Ureter (tissue), 1 donor: Measurements from ENCODE around the gene TLR6. TPM values are rescaled to one million over a fixed set of nuclear protein-coding genes. Genes with fewer than 3 reads are reported as not detected.
"Not testable (repeated sequence)": the region's sequence is repeated elsewhere in the genome, so short reads cannot be mapped to it uniquely, and the experiment has no call there.

Experiments used
- DNase-seq: peaks from one replicate; pipeline ENCODE4 v3.0.0-alpha.2; 2020; ENCODE audit warnings: low spot score
- total RNA-seq: library from RNA; stranded (reverse); gene quantifications from one replicate; pipeline ENCODE4 v1.2.4, GENCODE V29; 2023
- donor health status: DM: yes; HTN: yes; CAD: no.

TLR6 gene
- total RNA-seq, 1 donor from 2014 or later: 3.0 TPM

DNA sequence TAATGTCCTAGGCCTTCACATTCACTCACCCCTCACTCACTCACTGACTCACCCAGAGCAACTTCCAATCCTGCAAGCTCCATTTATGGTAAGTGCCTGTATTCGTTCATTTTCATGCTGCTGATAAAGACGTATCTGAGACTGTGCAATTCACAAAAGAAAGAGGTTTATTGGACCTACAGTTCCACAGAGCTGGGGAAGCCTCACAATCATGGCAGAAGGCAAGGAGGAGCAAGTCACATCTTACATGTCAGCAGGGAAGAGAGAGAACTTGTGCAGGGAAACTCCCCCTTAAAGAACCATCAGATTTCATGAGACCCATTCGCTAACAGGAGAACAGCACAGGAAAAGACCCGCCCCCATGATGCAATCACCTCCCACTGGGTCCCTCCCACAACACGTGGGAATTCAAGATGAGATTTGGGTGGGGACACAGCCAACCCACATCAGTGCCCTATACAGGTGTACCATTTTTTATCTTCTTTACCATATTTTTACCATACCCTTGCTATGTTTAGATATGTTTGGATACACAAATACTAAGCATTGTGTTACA lies 33.8 kb downstream of the TLR6 start:
- DNase-seq: no peak

- DNase-seq: no peak
These were observed 34.9 kb downstream of the TLR6 start for GRCh38 chr4:38821739-38822138.

DNA sequence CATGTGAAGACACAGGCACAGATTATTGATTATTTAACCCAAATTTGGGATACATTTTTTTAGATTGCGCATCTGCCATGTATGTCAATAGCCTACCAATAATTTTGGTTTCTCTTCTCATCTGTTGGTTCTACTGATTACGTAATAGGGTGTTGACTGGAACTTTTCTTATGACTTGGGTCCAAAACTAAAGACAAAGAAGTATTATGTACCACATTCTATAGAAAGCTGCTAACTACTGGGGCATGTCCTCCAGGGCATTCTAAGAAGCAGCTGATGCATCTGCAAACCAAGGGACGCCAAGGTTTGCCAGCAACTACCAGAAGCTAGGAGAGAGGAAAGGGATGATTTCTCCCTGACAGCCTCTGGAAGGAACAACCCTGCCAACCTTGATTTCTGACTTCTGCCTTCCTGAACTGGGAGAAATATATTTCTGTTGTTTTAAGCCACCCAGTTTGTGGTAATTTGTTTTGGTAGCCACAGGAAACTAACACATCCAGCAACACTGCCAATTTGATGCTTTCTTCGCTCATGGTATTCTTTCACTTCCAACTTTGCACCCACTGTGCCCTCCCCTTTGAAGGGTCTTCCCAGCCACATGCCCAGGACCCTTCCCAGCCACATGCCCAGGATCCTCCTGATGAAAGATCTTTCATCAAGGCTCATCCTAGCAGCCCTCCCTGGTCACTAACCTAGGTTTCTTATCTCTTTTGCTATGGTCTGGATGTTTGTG lies 36.1 kb downstream of the TLR6 start:
- DNase-seq: no peak

DNA sequence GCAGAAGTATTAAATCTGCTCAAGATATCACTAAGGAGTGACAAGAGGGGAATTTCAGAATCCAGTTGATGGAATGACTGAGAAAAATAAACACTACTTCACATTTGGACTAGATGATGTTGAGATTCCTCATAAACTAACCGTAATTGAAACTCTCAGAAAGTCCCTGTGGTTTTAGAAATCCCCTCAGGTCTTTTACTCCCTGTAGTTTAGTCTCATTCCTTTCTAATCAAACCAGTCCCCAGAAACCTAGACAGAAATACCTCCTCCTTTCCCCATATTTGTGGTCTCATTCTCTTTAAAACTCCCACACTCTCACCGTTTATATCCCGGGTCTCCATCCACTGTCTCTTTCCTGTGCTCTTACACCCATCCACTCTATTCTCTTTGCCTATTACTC lies 37.0 kb downstream of the TLR6 start:
- no peak for DNase-seq

- DNase-seq: no peak
These were observed 38.1 kb downstream of the TLR6 start for GRCh38 chr4:38818441-38818976.

- DNase-seq: no peak
These were observed 40.5 kb downstream of the TLR6 start for GRCh38 chr4:38815885-38816782.

DNA sequence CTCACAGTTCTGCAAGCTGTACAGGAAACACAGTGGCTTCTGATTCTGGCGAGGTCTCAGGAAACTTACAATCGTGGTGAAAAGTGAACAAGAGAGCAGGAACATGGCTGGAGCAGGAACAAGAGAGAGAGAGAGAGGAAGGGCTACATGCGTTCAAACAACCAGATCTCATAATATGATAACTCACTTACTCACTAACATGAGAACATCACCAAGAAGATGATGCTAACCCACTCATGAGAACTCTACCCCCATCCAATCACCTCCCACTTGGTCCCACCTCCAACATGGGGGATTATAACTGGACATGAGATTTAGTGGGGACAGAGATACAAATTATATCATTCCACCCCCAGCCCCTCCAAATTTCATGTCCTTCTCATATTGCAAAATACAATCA lies 42.2 kb downstream of the TLR6 start:
- DNase-seq: no peak

DNA sequence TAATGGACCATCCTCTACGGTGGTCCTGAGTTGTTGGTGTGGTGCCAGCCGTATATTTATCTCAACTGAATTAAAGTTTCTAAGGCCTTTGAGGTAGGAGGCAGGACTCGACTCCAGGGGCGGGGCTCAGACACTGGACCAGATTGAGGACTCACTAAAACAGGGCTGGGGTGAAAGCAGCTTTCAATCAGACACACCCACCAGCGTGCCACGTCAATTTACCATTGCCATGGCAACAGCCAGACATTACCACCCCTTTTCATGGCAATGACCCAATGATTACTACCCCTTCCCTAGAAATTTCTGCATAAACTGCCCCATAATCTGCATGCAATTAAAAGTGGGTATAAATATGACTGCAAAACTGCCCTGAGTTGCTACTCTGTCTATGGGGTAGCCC lies 45.3 kb downstream of the TLR6 start:
- no peak for DNase-seq

DNA sequence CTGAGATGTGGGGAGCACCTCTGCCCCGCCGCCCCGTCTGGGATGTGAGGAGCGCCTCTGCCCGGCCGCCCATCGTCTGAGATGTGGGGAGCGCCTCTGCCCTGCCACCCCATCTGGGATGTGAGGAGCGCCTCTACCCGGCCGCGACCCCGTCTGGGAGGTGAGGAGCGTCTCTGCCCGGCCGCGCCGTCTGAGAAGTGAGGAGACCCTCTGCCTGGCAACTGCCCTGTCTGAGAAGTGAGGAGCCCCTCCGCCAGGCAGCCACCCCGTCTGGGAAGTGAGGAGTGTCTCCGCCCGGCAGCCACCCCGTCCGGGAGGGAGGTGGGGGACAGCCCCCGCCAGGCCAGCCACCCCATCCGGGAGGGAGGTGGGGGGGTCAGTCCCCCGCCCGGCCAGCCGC lies 49.2 kb downstream of the TLR6 start:
- not testable (repeated sequence) for DNase-seq

GRCh38 chr4:38806251-38806650 lies 50.4 kb downstream of the TLR6 start:
- not testable (repeated sequence) for DNase-seq

DNA sequence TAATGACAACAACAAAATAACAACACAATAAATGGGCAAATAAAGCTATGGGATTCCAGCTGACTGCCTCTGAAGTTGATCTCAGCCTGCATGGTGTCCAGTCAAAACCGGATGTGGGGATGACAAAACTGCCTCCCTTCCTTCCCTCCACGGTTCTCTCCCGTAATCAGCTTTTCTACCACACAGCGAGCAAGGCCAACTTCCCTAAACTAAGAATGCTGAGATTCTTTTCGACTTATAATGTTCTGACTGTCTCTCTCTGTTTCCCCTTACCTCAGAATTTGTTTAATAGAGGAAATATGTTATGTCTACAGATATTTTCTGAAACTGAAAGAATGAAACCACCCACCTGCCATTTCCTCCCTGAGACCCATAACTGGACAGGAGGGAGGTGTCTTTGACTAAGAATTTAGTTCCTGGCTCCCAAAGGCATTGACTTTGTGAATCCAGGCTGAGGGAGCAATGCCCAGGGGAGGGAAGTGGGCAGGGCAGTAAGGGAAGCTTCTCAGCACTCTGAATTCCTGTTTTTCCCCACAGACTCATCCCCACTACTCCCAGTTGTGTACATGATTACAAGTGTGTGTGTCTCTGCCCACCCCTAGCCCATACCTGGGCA lies 51.0 kb downstream of the TLR6 start:
- no peak for DNase-seq

DNA sequence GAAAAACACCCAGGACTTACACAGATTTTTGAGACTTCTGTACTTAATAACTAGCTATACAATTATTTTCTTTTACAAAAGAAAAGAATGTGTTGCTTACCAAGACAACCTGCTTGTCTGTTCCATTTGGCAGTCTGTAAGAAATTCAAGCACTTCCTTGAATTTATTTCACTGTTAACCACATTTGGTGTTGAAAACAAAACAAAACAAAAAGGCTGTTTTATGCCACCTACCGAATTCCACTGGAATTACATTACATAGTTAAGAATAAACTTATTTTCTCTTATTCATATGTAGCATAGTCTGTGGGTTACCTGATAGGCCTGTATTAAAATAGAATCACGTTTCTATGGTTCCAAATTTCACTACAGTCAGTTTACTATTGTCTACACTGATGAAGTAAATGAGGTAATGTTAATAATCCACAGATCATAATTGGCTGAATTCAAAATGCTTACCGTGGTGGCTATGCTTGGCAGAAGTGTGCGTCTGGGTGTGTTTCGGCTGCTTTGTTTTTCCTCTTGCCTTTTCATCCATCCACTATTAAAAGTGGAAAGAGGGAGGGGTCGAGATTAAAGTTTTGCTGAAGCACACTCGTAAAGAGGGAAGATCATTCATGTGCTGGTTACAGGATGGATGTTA lies 51.8 kb downstream of the TLR6 start, which contains the start of gene TLR1:
TSS of gene TLR1 (minus strand) at position 138 of the 642 bp plus-strand sequence. CDS start 5,960 bp downstream, outside the sequence.
- no peak for DNase-seq

DNA sequence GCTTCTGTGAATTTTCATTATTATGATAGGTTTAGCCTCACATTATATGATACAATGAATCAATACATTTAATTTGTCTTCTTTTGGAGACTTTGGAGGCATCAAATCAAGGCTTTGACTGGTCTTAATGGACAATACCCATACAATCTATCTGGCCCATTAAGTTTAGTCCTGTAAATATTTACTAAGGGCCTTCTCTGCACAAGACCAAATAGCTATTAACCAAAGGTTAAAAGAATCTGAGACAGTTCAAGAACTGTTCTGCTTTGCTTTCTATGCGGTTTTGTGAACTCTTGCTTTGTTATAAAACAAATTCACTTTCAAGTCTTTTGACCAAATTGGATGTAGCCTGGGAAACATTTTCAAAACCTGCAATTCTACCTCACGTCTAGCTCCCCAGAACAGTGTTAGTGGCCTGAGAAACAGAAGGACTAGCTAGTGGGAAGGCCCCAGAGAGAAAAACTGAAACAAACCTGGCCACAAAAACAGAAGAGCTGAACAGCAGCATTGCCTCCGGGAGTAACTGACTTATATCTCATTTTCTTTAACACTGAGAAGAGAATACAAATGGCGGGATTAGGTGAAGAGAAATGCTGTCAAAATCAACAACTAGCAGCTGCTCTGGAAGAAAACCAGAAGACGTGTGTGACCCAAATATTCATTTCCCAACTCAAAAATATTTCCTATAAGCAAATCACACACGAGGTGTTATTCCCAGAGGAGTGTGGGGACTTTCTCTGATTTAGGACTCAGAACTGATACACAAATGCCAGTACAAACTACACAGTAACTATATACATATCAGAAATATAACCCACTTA lies 52.6 kb downstream of the TLR6 start:
- DNase-seq: no peak

DNA sequence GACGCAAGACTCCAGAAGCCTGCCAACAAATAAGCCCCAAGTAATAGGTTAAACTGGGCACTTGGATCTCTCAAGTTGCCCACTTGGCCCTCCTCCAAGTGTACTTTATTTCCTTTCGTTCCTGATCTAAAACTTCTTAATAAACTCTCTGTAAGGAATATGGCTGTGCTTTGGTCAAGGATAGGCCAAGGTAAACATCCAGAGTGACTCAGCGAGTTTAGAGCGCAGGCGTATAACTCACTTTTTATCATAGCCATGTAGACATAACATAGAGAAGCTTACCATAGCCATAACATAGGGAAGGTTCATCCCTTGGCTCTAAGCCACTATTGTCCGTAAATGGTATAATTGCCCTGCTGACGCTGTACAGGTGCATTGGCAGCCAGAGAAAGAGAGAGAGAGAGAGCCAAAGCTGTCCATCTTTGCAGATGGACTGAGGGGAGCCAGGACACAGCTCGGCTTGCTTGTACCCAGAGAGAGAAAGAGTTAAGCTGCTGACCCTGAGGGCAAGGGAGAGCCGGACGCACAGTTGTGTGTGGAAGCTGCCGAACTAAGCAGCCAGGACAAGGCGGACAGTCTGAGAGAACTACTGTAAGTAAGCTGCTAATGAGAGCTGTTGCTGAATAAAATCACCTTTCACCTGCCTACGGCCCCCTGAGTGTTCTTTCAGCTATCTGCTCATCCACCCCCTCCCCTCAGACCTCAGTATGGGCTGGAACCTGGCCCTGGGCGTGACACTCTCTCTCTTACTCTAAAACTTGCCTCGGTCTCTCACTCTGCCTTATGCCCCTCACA lies 53.9 kb downstream of the TLR6 start:
- DNase-seq: no peak

GRCh38 chr4:38800961-38801450 lies 55.6 kb downstream of the TLR6 start:
- DNase-seq: no peak

GRCh38 chr4:38800366-38800765 lies 56.3 kb downstream of the TLR6 start:
- no peak for DNase-seq

- DNase-seq: no peak
These were observed 61.5 kb downstream of the TLR6 start for GRCh38 chr4:38795087-38795486.

DNA sequence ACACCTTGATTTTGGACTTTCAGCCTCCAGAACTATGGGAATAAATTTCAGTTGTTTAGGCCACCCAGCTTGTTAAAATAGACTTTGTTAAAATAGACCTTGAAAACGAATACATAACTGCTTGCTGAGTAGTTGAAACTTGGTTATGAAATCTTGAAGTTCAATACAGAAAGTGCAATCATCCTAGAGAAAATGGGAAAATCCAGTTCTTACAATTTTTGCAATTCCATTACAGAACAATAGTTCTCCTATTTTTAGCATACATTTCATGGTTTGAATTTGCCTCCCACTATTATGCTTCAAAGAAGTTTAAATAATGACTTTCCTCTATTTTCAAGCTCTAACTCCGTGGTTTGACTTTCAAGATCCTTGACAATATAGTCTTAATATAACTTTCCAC lies 62.6 kb downstream of the TLR6 start:
- DNase-seq: no peak

- DNase-seq: no peak
These were observed 65.6 kb downstream of the TLR6 start for GRCh38 chr4:38791010-38791409.
